ENCODE data around the gene SETBP1.

SETBP1 gene

GRCh38 chr18:44844486-44844885, 163.8 kb downstream of the SETBP1 start:
- TF ChIP-seq CTCF (IDR thresholded peaks at IDR 0.05; ENCODE audit: insufficient read depth, low read length, poor library complexity, severe bottlenecking) = no peak
- Histone ChIP-seq H3K36me3 (ENCODE audit: control insufficient read depth, insufficient read depth, low read length) (no peaks in the 10 kb centered on the region), H3K27me3 (replicated peaks; ENCODE audit: control insufficient read depth, insufficient read depth, low read length) (no peaks in the 10 kb centered on the region), H3K4me3 (replicated peaks; ENCODE audit: low read depth, low read length) (no peak overlapping the region)
- no peak for DNase-seq (ENCODE audit: extremely low read depth, insufficient read length)

- no peak for DNase-seq (ENCODE audit: extremely low read depth, insufficient read length)
- Histone ChIP-seq H3K4me3 (replicated peaks; ENCODE audit: low read depth, low read length) (no peak overlapping the region), H3K36me3 (ENCODE audit: control insufficient read depth, insufficient read depth, low read length) (no peaks in the 10 kb centered on the region), H3K27me3 (replicated peaks; ENCODE audit: control insufficient read depth, insufficient read depth, low read length) (no peaks in the 10 kb centered on the region)
- TF ChIP-seq CTCF (IDR thresholded peaks at IDR 0.05; ENCODE audit: insufficient read depth, low read length, poor library complexity, severe bottlenecking) = no peak
Observed at GRCh38 chr18:44846450-44846849, 165.8 kb downstream of the SETBP1 start.

- Histone ChIP-seq H3K27me3 (replicated peaks; ENCODE audit: control insufficient read depth, insufficient read depth, low read length) (no peaks in the 10 kb centered on the region; the same call in 1 of the 2 replicates), H3K4me3 (replicated peaks; ENCODE audit: low read depth, low read length) (no peak overlapping the region), H3K36me3 (ENCODE audit: control insufficient read depth, insufficient read depth, low read length) (no peaks in the 10 kb centered on the region)
- DNase-seq (ENCODE audit: extremely low read depth, insufficient read length) = no peak
- TF ChIP-seq CTCF (IDR thresholded peaks at IDR 0.05; ENCODE audit: insufficient read depth, low read length, poor library complexity, severe bottlenecking) = no peak
Observed at GRCh38 chr18:44848644-44849335, 168.1 kb downstream of the SETBP1 start.

- no peak for TF ChIP-seq CTCF (IDR thresholded peaks at IDR 0.05; ENCODE audit: insufficient read depth, low read length, poor library complexity, severe bottlenecking)
- H3K27me3 ChIP-seq (replicated peaks; ENCODE audit: control insufficient read depth, insufficient read depth, low read length) = no peaks in the 10 kb centered on the region; the same call in 1 of the 2 replicates
- no peak overlapping the region for H3K4me3 ChIP-seq (replicated peaks; ENCODE audit: low read depth, low read length)
- no peaks in the 10 kb centered on the region for H3K36me3 ChIP-seq (ENCODE audit: control insufficient read depth, insufficient read depth, low read length)
- no peak for DNase-seq (ENCODE audit: extremely low read depth, insufficient read length)
Observed at GRCh38 chr18:44849361-44849760, 168.7 kb downstream of the SETBP1 start.

GRCh38 chr18:44850001-44850400, 169.3 kb downstream of the SETBP1 start:
- TF ChIP-seq CTCF (IDR thresholded peaks at IDR 0.05; ENCODE audit: insufficient read depth, low read length, poor library complexity, severe bottlenecking) = no peak
- Histone ChIP-seq H3K4me3 (replicated peaks; ENCODE audit: low read depth, low read length) (no peak overlapping the region), H3K36me3 (ENCODE audit: control insufficient read depth, insufficient read depth, low read length) (no peaks in the 10 kb centered on the region), H3K27me3 (replicated peaks; ENCODE audit: control insufficient read depth, insufficient read depth, low read length) (no peaks in the 10 kb centered on the region; the same call in 1 of the 2 replicates)
- DNase-seq (ENCODE audit: extremely low read depth, insufficient read length) = no peak
